NCI-H1436 (cell line): ENCODE results near the gene METTL23.

Experiments used
- DNase-seq: peaks from one replicate; lab custom pipeline; 2025; lab: John Stamatoyannopoulos, UW

Gene METTL23

GRCh38 chr17:76772842-76773525 is 46.3 kb downstream of the METTL23 start:
- peak; percentile 34 for DNase-seq

- no peak for DNase-seq
Observed at GRCh38 chr17:76775021-76775600, 48.5 kb downstream of the METTL23 start.

- DNase-seq = no peak
Observed at GRCh38 chr17:76781056-76781982, 54.7 kb downstream of the METTL23 start.

- no peak for DNase-seq
Observed at GRCh38 chr17:76783146-76783545, 56.5 kb downstream of the METTL23 start.
